ENCODE results near the gene SDCCAG8.

The SDCCAG8 gene

GRCh38 chr1:243354511-243355153, 98.8 kb downstream of the SDCCAG8 start:
- Histone ChIP-seq H3K9ac (no peak overlapping the region), H4K20me1 (ENCODE audit: insufficient read depth) (no peaks in the 10 kb centered on the region), H3K4me1 (ENCODE audit: low read depth, poor library complexity, severe bottlenecking) (peaks cover 7% of the 10 kb centered on the region), H3K79me2 (ENCODE audit: insufficient read depth, low read depth) (no peaks in the 10 kb centered on the region), H3K27me3 (ENCODE audit: insufficient read depth, low read depth) (no peaks in the 10 kb centered on the region), H3K4me3 (IDR thresholded peaks at IDR 0.05; ENCODE audit: insufficient read depth, low read depth, low read length) (no peak overlapping the region), H2AFZ (ENCODE audit: low read depth) (no peak overlapping the region), H3K36me3 (ENCODE audit: insufficient read depth) (no peaks in the 10 kb centered on the region), H3K4me2 (no peak overlapping the region), H3K27ac (no peak overlapping the region)
- TF ChIP-seq, protein P1, sequence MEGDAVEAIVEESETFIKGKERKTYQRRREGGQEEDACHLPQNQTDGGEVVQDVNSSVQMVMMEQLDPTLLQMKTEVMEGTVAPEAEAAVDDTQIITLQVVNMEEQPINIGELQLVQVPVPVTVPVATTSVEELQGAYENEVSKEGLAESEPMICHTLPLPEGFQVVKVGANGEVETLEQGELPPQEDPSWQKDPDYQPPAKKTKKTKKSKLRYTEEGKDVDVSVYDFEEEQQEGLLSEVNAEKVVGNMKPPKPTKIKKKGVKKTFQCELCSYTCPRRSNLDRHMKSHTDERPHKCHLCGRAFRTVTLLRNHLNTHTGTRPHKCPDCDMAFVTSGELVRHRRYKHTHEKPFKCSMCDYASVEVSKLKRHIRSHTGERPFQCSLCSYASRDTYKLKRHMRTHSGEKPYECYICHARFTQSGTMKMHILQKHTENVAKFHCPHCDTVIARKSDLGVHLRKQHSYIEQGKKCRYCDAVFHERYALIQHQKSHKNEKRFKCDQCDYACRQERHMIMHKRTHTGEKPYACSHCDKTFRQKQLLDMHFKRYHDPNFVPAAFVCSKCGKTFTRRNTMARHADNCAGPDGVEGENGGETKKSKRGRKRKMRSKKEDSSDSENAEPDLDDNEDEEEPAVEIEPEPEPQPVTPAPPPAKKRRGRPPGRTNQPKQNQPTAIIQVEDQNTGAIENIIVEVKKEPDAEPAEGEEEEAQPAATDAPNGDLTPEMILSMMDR (conservative IDR thresholded peaks at IDR 0.05; ENCODE audit: low read depth, low read length) = no peak

DNA sequence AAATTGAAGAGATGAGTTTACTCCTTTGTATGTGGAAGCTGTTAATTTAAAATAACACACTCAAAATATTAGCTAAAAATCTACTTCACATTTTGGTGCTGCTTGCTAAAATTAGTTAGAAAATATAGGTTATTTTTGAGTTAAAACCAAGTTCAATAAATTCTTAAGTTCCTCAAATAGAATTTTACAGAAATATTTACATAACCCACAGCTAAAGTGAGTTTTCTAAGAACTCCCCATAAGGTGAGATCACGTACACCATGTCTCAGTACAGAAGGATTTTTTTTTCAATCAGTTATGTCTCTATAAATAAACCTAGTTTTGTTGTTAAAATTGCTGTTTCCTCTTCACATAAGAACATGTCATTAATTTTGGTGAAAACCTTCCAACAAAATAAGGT, 108.0 kb downstream of the SDCCAG8 start:
- Histone ChIP-seq H3K27me3 (ENCODE audit: insufficient read depth, low read depth) (no peaks in the 10 kb centered on the region), H2AFZ (ENCODE audit: low read depth) (no peak overlapping the region), H3K36me3 (ENCODE audit: insufficient read depth) (no peaks in the 10 kb centered on the region), H4K20me1 (ENCODE audit: insufficient read depth) (no peaks in the 10 kb centered on the region), H3K9ac (no peak overlapping the region), H3K4me2 (no peak overlapping the region), H3K27ac (no peak overlapping the region), H3K4me1 (ENCODE audit: low read depth, poor library complexity, severe bottlenecking) (no peaks in the 10 kb centered on the region), H3K4me3 (IDR thresholded peaks at IDR 0.05; ENCODE audit: insufficient read depth, low read depth, low read length) (no peak overlapping the region), H3K79me2 (ENCODE audit: insufficient read depth, low read depth) (no peaks in the 10 kb centered on the region)
- TF ChIP-seq, protein P1 (conservative IDR thresholded peaks at IDR 0.05; ENCODE audit: low read depth, low read length) = no peak

GRCh38 chr1:243364330-243364729, 108.5 kb downstream of the SDCCAG8 start:
- Histone ChIP-seq H3K27me3 (ENCODE audit: insufficient read depth, low read depth) (no peaks in the 10 kb centered on the region), H2AFZ (ENCODE audit: low read depth) (no peak overlapping the region), H3K4me1 (ENCODE audit: low read depth, poor library complexity, severe bottlenecking) (no peaks in the 10 kb centered on the region), H3K4me2 (no peak overlapping the region), H3K36me3 (ENCODE audit: insufficient read depth) (no peaks in the 10 kb centered on the region), H3K9ac (no peak overlapping the region), H3K27ac (no peak overlapping the region), H3K79me2 (ENCODE audit: insufficient read depth, low read depth) (no peaks in the 10 kb centered on the region), H3K4me3 (IDR thresholded peaks at IDR 0.05; ENCODE audit: insufficient read depth, low read depth, low read length) (no peak overlapping the region), H4K20me1 (ENCODE audit: insufficient read depth) (no peaks in the 10 kb centered on the region)
- TF ChIP-seq, protein P1 (conservative IDR thresholded peaks at IDR 0.05; ENCODE audit: low read depth, low read length) = no peak

DNA sequence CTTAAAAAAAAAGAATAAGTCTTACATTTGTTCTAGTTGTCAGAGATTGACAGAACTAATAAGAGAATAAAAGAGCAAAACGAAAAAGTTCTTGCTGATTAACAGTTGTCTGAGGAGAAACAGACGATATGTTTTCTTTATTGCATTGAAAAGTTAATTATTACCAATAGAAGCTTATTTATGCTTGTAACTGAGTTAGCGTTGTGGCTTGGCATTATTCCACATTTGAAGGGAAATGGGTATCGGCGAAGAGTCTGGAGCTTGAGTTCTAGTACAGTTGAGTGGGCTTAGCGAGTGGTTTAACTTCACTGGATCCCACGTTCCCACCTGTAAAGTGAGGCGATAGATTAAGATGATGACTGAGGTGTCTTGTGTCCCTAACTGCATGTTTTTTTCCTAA, 109.0 kb downstream of the SDCCAG8 start:
- no peak overlapping the region for H3K4me3 ChIP-seq (IDR thresholded peaks at IDR 0.05; ENCODE audit: insufficient read depth, low read depth, low read length)
- H3K9ac ChIP-seq = no peak overlapping the region
- no peak overlapping the region for H2AFZ ChIP-seq (ENCODE audit: low read depth)

More for the DNA sequence above, 109.0 kb downstream of the SDCCAG8 start:
- TF ChIP-seq, protein P1 (conservative IDR thresholded peaks at IDR 0.05; ENCODE audit: low read depth, low read length) = no peak
- Histone ChIP-seq H3K27ac (no peak overlapping the region), H3K79me2 (ENCODE audit: insufficient read depth, low read depth) (no peaks in the 10 kb centered on the region), H4K20me1 (ENCODE audit: insufficient read depth) (no peaks in the 10 kb centered on the region), H3K4me1 (ENCODE audit: low read depth, poor library complexity, severe bottlenecking) (no peaks in the 10 kb centered on the region), H3K27me3 (ENCODE audit: insufficient read depth, low read depth) (no peaks in the 10 kb centered on the region), H3K4me2 (no peak overlapping the region), H3K36me3 (ENCODE audit: insufficient read depth) (no peaks in the 10 kb centered on the region)

Measured in KMS-11 (cell line).